Measurements from ENCODE around the gene OR5A2.
"Not testable (repeated sequence)": the region's sequence is repeated elsewhere in the genome, so short reads cannot be mapped to it uniquely, and the experiment has no call there.

Gene OR5A2

GRCh38 chr11:59418156-59418555 lies 8.1 kb downstream of the OR5A2 start:
- Mint-ChIP-seq H3K27me3 (peaks cover 4% of the 10 kb centered on the region), H3K4me3 (no peak overlapping the region), H3K36me3 (ENCODE audit: low read depth) (no peaks in the 10 kb centered on the region), H3K4me1 (ENCODE audit: low read depth) (peaks cover 8% of the 10 kb centered on the region), H3K9me3 (no peaks in the 10 kb centered on the region), H3K27ac (no peak overlapping the region)
- intact Hi-C loops (cut with micrococcal nuclease): no loop called here

- H3K4me3 Mint-ChIP-seq: no peak overlapping the region
- H3K9me3 Mint-ChIP-seq: no peaks in the 10 kb centered on the region
- peaks cover 4% of the 10 kb centered on the region for H3K27me3 Mint-ChIP-seq
- H3K4me1 Mint-ChIP-seq (ENCODE audit: low read depth): peaks cover 12% of the 10 kb centered on the region
- no peak overlapping the region for H3K27ac Mint-ChIP-seq
- H3K36me3 Mint-ChIP-seq (ENCODE audit: low read depth): no peaks in the 10 kb centered on the region
- intact Hi-C loops (cut with micrococcal nuclease): no loop called here
Measured at GRCh38 chr11:59417023-59417422, 9.2 kb downstream of the OR5A2 start.

- H3K27ac Mint-ChIP-seq: no peak overlapping the region
- H3K27me3 Mint-ChIP-seq: peaks cover 4% of the 10 kb centered on the region
- no peaks in the 10 kb centered on the region for H3K9me3 Mint-ChIP-seq
- H3K36me3 Mint-ChIP-seq (ENCODE audit: low read depth): no peaks in the 10 kb centered on the region
- peaks cover 12% of the 10 kb centered on the region for H3K4me1 Mint-ChIP-seq (ENCODE audit: low read depth)
- intact Hi-C loops (cut with micrococcal nuclease): no loop called here
- no peak overlapping the region for H3K4me3 Mint-ChIP-seq
Measured at GRCh38 chr11:59416613-59417012, 9.6 kb downstream of the OR5A2 start.

GRCh38 chr11:59415111-59415510 lies 11.1 kb downstream of the OR5A2 start:
- intact Hi-C loops (cut with micrococcal nuclease): no loop called here
- peaks cover 4% of the 10 kb centered on the region for H3K27me3 Mint-ChIP-seq
- no peak overlapping the region for H3K4me3 Mint-ChIP-seq
- H3K36me3 Mint-ChIP-seq (ENCODE audit: low read depth): no peaks in the 10 kb centered on the region
- H3K4me1 Mint-ChIP-seq (ENCODE audit: low read depth): peaks cover 12% of the 10 kb centered on the region
- H3K27ac Mint-ChIP-seq: no peak overlapping the region
- H3K9me3 Mint-ChIP-seq: peaks cover 11% of the 10 kb centered on the region

GRCh38 chr11:59413646-59414045 lies 12.6 kb downstream of the OR5A2 start:
- intact Hi-C loops (cut with micrococcal nuclease): no loop called here
- Mint-ChIP-seq H3K4me1 (ENCODE audit: low read depth) (peaks cover 12% of the 10 kb centered on the region), H3K36me3 (ENCODE audit: low read depth) (no peaks in the 10 kb centered on the region), H3K27ac (no peak overlapping the region), H3K4me3 (no peak overlapping the region), H3K9me3 (peaks cover 26% of the 10 kb centered on the region), H3K27me3 (peaks cover 4% of the 10 kb centered on the region)

GRCh38 chr11:59403546-59403945 lies 22.7 kb downstream of the OR5A2 start:
- no peak overlapping the region for H3K27ac Mint-ChIP-seq
- H3K27me3 Mint-ChIP-seq: no peaks in the 10 kb centered on the region
- H3K36me3 Mint-ChIP-seq (ENCODE audit: low read depth): no peaks in the 10 kb centered on the region
- peaks cover 23% of the 10 kb centered on the region for H3K9me3 Mint-ChIP-seq
- no peaks in the 10 kb centered on the region for H3K4me1 Mint-ChIP-seq (ENCODE audit: low read depth)
- no peak overlapping the region for H3K4me3 Mint-ChIP-seq
- intact Hi-C loops (cut with micrococcal nuclease): no loop called here

- H3K27me3 Mint-ChIP-seq: no peaks in the 10 kb centered on the region
- H3K9me3 Mint-ChIP-seq: peaks cover 20% of the 10 kb centered on the region
- intact Hi-C loops (cut with micrococcal nuclease): no loop called here
- no peak overlapping the region for H3K4me3 Mint-ChIP-seq
- no peaks in the 10 kb centered on the region for H3K4me1 Mint-ChIP-seq (ENCODE audit: low read depth)
- no peak overlapping the region for H3K27ac Mint-ChIP-seq
- H3K36me3 Mint-ChIP-seq (ENCODE audit: low read depth): no peaks in the 10 kb centered on the region
Measured at GRCh38 chr11:59401262-59401552, 25.0 kb downstream of the OR5A2 start.

- intact Hi-C loops (cut with micrococcal nuclease): no loop called here
- no peak overlapping the region for H3K4me3 Mint-ChIP-seq
- no peaks in the 10 kb centered on the region for H3K4me1 Mint-ChIP-seq (ENCODE audit: low read depth)
- H3K27me3 Mint-ChIP-seq: no peaks in the 10 kb centered on the region
- H3K27ac Mint-ChIP-seq: no peak overlapping the region
- H3K36me3 Mint-ChIP-seq (ENCODE audit: low read depth): no peaks in the 10 kb centered on the region
- peaks cover 20% of the 10 kb centered on the region for H3K9me3 Mint-ChIP-seq
Measured at GRCh38 chr11:59400461-59401261, 25.6 kb downstream of the OR5A2 start.

- intact Hi-C loops (cut with micrococcal nuclease): no loop called here
- Mint-ChIP-seq H3K36me3 (ENCODE audit: low read depth) (no peaks in the 10 kb centered on the region), H3K27me3 (no peaks in the 10 kb centered on the region), H3K4me3 (no peak overlapping the region), H3K9me3 (no peaks in the 10 kb centered on the region), H3K27ac (no peak overlapping the region), H3K4me1 (ENCODE audit: low read depth) (no peaks in the 10 kb centered on the region)
Measured at GRCh38 chr11:59394186-59394585, 32.0 kb downstream of the OR5A2 start.

GRCh38 chr11:59380263-59381059 lies 45.8 kb downstream of the OR5A2 start:
- H3K27ac Mint-ChIP-seq: peak overlapping the region; percentile 36
- peaks cover 3% of the 10 kb centered on the region for H3K9me3 Mint-ChIP-seq
- no peaks in the 10 kb centered on the region for H3K36me3 Mint-ChIP-seq (ENCODE audit: low read depth)
- H3K27me3 Mint-ChIP-seq: peaks cover 4% of the 10 kb centered on the region
- peak overlapping the region; percentile 22 for H3K4me3 Mint-ChIP-seq
- intact Hi-C loops (cut with micrococcal nuclease): no loop called here
- peaks cover 14% of the 10 kb centered on the region for H3K4me1 Mint-ChIP-seq (ENCODE audit: low read depth)

- H3K27ac Mint-ChIP-seq; H3K27me3 Mint-ChIP-seq; H3K36me3 Mint-ChIP-seq (ENCODE audit: low read depth); H3K4me3 Mint-ChIP-seq; intact Hi-C loops (cut with micrococcal nuclease): not testable (repeated sequence)
- peaks cover 14% of the 10 kb centered on the region for H3K4me1 Mint-ChIP-seq (ENCODE audit: low read depth)
- peaks cover 20% of the 10 kb centered on the region for H3K9me3 Mint-ChIP-seq
Measured at GRCh38 chr11:59372324-59372723, 53.9 kb downstream of the OR5A2 start.

- intact Hi-C loops (cut with micrococcal nuclease): no loop called here
- Mint-ChIP-seq H3K4me1 (ENCODE audit: low read depth) (peaks cover 14% of the 10 kb centered on the region), H3K36me3 (ENCODE audit: low read depth) (no peaks in the 10 kb centered on the region), H3K4me3 (no peak overlapping the region), H3K27ac (peak overlapping the region; percentile 47), H3K27me3 (no peaks in the 10 kb centered on the region), H3K9me3 (peaks cover 17% of the 10 kb centered on the region)
Measured at GRCh38 chr11:59368238-59369022, 57.8 kb downstream of the OR5A2 start.

Data from dendritic cell treated with granulocyte-macrophage colony-stimulating factor and Interleukin-4, amounts not matched to agents 40 ng/mL and 50 ng/mL, for 4 days (primary cell).